HG02938 (cell line): Measurements from ENCODE around the gene HMX1.

ENCODE experiments used
- ATAC-seq: cut with Tn5 transposase; IDR thresholded peaks from one replicate; pipeline ENCODE4 v1.9.1; 2021; ENCODE audit warnings: mild to moderate bottlenecking, moderate library complexity; ENCODE audit not compliant: unreplicated experiment

Gene HMX1

DNA sequence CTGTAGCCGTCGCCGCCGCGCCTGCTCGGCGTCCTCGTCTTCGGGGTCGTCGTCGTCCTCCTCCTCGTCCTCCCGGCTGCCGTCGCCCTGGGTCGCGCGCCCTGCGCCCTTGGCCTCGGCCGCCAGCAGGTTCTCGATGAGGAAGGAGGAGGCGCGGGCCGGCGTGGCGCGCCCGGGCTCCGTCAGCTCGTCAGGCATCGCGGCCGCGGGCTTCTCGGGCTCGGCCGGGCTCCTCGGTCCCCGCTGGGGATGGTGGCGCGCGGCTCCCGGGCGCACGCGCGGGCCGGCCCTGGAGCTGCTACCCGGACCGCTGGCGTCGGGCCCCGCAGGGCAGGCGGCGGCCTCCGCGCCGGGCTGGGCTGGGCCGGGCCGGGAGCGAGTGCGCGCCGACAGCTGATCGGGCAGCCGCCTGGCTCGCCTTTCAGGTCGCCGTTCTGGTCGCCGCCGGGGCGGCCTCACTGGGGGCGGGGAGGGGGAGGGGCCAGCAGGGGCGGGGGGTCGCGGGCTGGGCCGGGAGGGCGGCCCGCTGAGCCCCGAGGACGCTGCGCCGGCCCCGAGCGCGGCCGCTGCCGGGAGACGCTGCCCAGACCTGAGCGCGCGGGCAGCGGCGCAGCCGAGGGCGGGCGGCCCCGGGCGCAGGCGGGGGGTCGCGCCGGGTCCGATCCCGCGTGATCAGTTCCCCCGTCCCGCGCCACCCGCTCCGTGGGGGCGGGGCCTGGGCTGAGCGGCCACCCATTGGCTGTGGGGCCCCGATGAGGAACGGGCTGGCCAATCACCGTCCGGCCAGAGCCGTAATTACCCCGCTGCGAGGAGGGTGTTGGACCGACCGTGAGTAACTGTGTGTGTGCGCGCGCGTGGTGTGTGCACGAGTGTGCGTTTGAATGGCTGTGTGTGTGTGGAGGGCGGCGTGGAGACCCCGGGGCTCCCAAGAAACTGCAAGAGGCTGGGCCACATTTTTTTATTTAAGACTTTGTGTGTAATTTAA is at the start of gene HMX1:
HMX1 (minus strand) TSS at position 423 of the 985 bp plus-strand sequence; CDS start at position 198, 225 bp downstream.
- ATAC-seq, result no peak

DNA sequence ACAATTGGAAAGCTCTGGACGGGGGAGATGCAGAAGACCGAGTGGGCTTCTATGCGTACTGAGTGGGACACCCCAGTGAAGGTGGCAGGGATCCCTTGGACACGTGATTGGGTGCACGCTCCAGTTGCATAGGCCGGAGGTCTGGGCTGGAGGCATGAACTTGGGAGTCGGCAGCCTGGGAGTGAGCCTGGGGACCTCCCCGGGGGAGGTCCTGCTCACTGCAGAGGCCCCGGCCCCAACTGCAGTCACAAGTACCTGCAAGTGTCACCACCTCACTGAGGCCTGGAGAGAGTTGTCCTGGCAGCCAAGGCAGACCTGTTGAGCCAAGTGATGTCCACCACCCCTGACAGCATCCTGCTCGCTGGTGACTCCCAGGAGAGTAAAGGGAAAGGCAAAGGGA is 49.3 kb upstream of the HMX1 start:
- no peak for ATAC-seq

DNA sequence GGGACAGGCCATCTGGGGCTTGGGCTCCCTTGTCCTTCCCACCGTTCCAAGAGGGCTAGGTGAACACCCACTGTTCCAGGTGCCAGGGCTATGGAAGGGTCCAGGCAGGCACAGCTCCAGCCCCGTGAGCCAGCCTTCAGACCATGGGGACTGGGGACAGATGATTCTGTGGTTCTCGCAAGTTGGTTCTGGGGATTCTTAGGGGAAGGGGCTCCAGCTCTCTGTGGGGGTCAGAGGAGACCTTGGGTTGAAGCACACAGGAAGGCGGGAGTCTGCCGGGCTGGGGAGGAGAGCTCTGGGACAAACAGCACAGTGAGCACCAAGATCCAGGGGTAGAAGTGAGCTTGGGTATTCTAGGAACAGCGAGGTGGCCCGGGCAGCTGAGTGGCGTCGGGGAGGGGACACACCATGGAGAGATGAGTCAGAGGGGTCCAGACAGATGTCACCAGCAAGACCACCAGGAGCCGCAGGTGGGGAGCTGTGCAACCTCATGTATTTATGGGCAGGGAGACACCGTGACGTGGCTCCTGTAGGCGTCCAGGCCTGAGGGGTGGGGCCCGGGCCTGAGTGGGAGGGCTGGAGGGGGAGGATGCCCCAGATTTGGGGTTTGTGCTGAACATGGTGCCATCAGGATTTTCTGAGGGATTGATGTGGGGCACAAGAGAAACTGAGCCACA is 48.8 kb upstream of the HMX1 start:
- no peak for ATAC-seq

DNA sequence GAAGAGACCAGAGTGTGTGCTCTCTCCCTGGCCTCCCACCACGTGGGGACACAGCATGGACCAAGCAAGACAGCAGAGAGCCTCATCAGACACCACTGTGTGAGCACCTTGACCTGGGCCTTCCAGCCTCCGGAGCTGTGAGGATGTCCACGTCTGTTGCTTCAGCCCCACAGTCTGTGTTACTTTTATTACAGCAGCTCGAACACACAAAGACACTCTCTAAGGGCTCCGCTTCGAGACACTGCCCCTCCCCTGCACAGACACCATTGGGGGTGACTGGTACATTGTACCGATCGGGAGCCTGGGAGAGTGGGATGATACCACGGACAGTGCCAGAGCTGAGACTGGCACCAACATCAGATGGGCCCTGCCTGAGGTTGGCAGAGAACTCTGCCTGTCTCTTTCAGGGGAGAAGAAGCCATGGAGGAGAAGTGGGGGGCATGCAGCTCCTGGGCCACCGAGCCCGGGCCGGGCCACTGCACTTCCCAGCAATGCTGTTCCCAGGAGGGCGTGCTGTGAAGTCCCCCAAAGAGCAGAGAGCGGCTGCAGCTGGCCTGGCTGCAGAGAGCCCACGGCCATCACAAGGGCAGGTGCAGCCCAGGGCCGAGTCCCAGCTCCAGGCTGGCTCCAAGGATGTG is 48.1 kb upstream of the HMX1 start:
- no peak for ATAC-seq

DNA sequence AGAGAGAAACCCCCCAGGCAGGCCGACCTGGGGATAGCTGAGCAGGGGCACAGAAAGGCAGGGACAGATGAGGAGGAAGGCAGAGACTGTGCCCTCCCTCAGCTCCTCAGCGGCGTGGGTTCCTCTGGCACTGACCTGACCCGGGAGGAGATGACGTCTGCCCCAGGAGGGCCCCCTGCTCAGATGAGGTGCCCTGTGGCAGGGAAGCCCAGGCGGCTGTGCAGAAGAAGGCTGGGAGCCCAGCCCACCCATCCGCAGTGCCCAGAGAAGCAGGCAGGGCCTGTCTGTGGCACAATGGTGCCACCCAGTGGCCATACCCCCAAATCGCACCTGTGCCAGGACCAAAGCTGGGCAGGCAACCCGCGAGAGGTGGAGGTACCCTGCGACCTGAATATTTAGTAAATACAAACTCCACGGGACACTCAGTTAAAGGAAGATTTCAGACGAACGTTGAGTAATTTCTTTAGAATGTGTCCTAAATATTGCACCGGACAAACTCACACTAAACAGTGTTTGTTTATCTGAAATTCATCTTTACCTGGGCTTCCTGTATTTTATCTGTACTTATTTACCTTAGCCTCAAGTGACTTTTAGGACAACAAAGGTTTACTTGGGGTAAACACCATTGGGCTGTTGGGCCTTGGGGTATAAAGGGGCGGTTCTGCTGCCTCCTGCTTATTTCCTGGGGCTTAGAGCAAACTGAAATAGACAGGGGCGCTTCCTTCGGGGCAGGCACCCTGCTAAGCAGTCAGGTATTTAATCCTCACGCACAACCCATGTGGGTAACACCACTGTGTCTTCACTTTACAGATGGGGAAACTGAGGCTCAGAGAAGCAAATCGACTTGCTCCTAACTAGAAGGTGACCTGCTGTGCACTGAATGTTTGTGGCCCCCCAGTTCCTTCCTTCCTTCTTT is 46.5 kb upstream of the HMX1 start:
- peak; percentile 90 for ATAC-seq

DNA sequence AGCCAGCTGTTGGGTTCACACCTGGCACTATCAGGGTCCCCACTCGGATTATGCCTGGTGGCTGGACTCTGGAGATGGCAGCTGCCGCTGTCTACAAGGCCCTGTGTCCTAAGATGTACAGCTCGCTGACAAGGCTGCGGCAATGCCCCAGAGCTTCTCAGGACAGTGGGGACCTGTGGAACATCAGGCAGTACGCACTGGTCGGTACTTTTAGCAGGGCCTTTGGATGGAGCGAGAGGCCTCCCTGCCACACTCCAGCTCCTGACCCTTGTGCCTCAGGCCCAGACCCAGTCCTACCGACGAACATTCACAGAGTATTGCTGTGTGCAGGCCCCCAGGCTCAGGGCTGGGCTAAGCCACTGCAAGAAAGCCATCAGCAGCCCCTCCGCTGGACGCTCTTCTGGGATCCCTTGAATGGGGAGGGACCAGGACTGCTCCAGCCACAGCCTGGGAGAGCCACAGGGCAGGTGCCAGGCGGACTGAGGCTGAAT is 45.7 kb upstream of the HMX1 start:
- ATAC-seq, result no peak

DNA sequence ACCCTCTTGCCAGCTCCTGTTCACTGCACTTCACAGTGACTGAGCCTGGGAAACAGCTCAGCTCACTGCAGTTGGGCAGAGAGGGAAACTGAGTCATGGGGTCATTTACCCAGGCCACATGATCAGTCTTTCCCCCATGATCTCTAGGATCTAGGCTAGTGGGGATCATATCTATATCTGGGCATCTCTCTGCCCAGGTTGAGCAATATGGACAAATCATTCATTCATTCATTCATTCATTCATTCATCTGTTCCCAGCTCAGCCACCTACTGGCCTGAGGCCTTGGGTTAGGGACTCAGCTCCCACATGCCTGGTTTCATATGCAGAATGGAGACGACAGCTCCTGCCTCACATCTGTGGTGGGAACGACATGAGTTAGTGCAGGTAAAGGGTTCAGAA is 45.3 kb upstream of the HMX1 start:
- ATAC-seq, result no peak

DNA sequence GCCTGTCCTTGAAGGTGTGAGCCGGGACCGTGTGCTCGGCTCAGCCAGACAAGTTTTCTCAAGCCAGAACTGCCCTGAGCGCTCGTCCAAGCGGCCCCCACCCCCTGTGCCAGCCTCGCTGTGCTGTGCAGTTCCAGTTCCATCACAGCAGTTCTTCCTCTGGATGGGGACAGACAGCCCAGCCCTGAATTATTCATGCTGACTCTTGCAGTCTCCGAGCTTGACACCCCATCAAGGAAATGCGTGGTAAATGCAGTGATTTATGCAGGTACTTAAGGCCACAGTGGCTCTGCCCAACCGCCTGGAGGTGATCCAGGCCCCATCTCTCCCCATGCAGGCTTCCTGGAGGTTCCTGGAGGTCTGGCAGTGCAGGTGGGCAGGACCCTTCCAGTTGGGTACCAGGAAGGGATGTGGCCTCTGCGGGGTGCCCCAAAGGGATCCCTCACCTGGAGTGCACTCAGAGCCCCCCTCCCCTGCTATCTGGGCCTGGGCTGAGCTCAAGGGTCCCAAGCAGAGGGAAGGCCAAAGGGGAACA is 44.8 kb upstream of the HMX1 start:
- no peak for ATAC-seq

DNA sequence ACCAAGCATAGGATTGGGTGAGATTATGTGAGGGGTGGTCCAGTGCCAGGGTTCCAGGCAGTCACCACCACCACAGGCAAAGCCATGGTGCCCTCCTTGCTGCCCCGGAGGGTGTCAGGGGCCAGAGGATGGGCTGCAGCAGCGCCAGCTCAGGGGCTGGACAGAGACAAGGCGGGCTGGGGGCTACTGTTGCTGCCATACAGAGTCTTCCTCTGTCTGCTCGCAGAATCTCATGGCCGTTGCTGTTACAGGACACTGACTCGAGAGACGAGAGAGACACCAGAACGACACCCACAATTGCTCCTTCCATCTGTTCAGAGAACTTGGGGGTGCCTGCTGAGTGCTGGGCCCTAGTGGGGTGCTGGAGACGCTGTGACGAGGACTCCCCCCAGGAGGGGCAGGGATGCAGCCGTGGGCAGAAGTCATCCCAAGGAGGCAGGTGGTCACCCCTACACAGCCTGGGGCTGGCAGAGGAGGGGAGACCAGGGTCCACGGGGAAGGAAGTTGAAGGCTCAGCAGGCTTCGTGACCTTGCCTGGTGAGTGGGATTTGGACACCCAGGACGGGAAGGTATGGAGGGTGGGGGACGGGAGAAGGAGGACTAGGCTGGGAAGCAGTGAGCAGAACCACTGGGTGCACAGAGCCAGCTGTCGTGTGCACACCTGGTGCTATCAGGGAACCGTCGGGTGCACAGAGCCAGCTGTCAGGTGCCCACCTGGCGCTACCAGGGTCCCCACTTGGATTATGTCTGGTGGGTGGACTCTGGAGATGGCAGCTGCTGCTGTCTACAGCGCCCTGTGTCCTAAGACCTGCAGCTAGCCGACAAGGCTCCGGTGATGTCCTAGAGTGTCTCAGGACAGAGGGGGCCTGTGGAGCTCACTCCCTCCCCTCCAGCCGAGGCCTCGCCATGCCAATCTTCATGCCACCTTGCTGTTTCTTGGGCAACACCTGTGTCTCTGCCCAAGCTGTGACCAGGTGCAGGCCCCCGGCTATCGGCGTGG is 43.9 kb upstream of the HMX1 start:
- ATAC-seq, result no peak

DNA sequence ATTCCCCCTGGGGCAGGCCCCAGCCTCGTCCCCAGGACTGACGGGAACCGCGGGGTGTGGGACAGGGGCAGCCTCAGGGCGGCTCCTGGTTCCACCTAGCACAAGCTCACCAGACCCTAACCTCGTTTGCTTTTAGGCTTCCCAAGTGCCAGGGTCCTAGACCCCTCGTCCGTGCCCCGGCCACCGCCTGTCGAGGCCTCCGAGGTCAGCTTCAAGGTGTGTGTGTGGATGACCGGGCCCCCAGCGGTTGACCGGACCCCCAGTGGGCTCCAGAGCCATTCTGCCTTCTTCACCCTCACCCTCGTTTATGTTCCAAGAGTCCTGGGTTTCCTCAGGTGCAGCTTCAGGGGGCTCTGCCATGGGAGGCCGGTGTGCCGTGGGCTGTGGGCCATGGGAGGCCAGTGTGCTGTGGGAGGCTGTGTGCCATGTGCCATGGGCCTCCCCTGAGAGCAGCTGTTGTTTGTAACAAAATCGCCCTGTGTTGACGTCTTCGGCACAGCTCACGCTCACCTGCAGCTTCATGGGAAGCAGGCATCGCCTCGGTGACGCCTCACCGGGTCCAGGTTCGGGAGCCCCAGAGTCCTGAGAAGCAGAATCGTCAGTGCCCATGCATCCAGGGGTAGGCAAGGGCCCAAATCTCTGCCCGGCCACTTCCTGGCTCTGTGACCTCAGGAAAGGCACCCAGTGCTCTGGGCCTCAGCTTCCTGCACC is 43.0 kb upstream of the HMX1 start:
- ATAC-seq, result no peak

DNA sequence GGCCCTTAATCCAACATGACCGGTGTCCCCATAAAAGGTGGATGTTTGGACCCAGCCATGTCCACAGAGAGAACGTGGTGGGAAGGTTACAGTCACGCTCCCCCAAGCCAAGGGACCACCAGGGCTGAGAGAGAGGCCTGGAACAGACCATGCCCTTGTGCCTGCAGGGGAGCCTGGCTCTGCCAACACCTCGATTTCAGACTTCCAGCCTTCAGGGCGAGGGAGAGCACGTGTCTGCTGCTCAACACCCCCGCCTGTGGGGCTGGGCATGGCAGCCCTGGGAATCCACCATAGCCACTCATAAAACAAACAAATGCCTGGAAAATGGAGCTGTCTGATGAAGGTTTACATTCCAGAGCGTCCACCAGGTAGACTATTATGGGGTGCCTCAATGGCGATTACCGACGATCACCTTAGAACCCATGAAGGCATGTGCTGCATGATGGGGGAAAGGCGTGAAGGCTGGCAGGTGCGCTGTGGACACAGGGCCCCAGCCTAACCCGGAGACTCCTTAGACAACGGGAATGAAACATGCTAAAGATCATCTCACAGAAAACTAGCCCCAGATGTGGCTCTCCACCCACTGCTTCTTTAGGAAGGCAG is 42.3 kb upstream of the HMX1 start:
- ATAC-seq, result no peak

DNA sequence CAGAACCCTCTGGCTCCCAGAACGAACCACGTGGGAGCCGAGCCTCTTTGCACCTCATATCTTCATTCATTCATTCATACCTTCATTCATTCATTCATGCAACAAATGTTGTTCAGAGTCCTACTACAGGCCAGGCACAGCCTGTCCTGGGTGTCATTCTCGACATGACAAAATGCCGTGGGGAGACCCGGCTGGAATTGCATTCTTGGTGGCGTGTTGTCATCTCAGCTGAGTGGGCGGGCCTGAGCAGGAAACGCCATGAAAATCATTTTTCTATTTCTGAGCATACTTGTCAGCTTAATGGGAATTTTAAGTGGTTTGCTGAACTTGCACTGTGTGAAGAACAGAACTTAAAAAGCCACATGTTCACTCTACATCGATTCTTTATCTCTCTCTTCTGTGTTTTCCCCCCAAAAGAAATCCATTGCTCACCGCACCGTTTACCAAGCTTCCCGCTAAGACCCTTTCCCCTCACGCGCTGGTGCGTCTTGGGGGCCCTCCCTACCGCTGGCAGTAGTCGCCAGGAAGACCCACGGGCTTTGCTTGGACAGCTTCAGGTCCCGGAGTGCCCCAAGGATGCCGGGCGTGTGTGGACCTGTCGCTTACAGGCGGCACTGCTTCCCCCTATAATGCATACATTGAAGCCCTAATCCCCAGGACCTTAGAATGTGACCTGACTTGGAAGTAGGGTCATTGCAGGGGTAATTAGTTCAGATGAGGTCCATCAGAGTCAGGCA is 41.6 kb upstream of the HMX1 start:
- no peak for ATAC-seq

DNA sequence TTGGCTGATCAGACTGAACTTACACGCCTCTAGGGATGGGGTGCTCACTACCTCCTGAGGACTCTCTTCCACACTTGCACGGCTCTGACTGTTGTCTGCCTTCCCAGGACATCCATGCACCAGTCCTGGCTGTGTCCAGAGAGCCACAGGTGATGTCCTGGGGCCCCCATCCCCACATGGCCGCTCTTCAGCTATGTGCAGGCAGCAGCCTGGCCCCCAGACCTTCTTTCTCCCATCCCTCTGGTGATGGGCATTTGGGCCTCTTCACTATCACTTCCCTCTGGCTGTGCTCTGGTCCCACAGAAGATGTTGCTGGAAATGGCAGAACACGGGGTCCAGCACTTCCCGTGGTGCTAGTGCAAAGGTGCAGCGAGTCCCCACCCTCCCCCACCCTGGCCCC is 40.9 kb upstream of the HMX1 start:
- ATAC-seq, result no peak

DNA sequence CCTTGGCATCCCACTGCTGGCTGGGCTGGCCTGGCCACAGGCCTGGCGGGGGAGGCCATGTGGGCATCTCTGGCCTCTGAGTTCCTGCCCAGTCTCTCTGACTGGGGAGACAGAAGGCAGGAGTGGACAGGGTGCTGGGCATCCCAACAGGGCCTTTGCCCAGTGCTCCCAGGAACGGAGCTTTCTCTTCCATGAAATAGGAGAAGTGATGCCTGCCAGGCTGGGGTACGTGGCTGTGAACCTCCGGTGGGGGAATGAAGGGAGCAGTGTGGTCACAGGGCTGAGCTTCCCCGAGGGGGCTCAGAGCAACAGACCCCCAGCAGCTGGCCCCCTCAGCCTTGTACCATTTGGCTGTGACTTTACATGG is 40.4 kb upstream of the HMX1 start:
- no peak for ATAC-seq

DNA sequence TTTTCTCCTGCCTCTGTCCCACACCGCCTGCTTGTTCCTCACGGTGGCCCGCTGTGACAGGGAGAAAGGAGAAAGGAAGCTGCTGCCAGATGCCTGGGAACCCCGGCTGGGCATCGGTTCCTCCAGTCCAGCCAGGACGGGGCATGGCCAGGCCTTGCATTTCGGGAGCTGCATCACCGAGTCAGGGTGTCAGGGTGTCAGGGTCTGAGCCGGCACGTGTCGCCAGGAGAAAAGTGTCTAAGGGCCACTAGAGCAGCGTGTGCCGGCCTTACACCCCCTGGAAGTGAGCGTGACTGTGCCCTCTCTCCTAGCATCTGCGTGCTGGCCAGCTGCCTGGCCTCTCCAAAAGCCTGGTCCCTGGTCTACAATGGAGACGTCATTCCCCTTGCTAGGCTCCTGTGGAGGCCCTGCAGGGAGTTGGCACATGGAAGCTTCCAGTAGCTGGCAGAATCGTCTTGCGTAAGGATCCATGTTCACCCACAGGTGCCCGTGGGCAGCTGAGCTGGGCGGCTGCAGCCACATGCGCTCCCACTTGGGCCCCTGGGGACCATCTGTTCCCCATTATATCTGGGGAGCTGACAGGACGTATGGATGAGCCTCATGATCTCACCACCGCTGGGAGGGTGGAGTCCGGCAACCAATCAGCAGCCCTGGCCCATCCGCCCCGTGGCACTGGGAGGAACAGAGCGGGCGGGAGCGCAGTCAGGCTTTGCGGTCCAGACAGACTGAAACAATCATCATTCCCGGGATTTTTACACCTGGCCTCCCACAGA is 39.9 kb upstream of the HMX1 start:
- ATAC-seq, result no peak

DNA sequence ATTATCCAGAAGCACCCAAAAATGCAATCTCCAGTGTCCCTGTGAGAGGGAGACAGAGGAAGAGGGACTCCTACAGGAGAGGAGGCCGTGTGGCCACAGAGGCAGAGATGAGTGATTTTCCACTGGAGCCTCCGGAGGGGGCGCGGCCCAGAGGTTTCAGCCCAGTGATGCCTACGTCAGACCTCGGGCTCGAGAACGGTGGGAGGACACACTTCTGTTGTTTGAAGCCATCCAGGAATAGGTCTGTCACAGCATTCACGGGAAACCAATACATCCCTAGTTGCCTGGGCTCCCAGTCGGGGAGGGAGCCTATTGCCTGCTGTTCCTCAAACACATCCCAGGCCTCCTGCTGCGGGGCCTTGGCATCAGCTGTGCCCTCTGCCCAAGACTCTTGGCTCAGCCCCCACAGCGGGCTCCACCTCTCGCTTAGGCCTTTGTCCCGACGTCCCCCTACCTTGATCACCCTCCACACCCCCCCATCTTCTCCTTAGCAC is 39.2 kb upstream of the HMX1 start:
- ATAC-seq, result no peak
